ENCODE measurements around the gene RGS9.
"Not testable (repeated sequence)": the region's sequence is repeated elsewhere in the genome, so short reads cannot be mapped to it uniquely, and the experiment has no call there.

RGS9 gene

GRCh38 chr17:65177901-65178300, 40.7 kb downstream of the RGS9 start:
- TF ChIP-seq, protein P1, sequence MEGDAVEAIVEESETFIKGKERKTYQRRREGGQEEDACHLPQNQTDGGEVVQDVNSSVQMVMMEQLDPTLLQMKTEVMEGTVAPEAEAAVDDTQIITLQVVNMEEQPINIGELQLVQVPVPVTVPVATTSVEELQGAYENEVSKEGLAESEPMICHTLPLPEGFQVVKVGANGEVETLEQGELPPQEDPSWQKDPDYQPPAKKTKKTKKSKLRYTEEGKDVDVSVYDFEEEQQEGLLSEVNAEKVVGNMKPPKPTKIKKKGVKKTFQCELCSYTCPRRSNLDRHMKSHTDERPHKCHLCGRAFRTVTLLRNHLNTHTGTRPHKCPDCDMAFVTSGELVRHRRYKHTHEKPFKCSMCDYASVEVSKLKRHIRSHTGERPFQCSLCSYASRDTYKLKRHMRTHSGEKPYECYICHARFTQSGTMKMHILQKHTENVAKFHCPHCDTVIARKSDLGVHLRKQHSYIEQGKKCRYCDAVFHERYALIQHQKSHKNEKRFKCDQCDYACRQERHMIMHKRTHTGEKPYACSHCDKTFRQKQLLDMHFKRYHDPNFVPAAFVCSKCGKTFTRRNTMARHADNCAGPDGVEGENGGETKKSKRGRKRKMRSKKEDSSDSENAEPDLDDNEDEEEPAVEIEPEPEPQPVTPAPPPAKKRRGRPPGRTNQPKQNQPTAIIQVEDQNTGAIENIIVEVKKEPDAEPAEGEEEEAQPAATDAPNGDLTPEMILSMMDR (IDR thresholded peaks at IDR 0.05; ENCODE audit: extremely low read depth, insufficient read depth, missing control alignments), result no peak
- no peak for DNase-seq (ENCODE audit: low spot score)
- in situ Hi-C loops (cut with MboI; ENCODE audit: low pct_unique_long_range_greater_than_20kb, low sequenced_read_pairs, unreplicated experiment), result loop anchor here (25.0 kb wide), 1 partner anchor 216 kb away; no protein-coding TSS in a partner anchor

DNA sequence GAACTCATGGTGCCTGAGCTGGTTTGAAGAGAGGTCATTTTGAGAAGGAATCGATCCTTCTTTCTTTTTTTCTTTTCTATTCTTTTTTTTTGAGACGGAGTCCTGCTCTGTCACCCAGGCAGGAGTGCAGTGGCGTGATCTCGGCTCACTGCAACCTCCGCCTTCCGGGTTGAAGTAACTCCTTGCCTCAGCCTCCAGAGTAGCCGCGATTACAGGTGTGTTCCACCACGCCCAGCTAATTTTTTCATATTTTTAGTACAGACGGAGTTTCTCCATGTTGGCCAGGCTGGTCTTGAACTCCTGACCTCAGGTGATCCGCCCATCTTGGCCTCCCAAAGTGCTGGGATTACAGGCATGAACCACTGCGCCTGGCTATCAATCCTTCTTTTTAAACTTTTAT, 43.1 kb downstream of the RGS9 start:
- DNase-seq (ENCODE audit: low spot score), result not testable (repeated sequence)
- in situ Hi-C loops (cut with MboI; ENCODE audit: low pct_unique_long_range_greater_than_20kb, low sequenced_read_pairs, unreplicated experiment), result loop anchor here (25.0 kb wide), 1 partner anchor 218 kb away; no protein-coding TSS in a partner anchor

DNA sequence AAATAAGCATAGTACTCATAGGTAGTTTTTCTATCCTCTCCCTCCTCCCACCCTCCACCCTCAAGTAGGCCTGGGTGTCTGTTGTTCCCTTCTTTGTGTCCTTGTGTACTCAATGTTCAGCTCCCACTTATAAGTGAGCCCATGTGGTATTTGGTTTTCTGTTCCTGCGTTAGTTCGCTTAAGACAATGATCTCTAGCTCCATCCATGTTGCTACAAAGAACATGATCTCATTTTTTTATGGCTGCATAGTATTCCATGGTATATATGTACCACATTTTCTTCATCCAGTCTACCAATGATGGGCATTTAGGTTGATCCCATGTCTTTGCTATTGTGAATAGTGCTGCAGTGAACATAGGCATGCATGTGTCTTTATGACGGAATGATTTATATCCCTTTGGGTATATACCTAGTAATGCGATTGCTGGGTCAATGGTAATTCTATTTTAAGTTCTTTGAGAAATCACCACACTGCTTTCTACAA, 43.6 kb downstream of the RGS9 start:
- in situ Hi-C loops (cut with MboI; ENCODE audit: low pct_unique_long_range_greater_than_20kb, low sequenced_read_pairs, unreplicated experiment), result loop anchor here (25.0 kb wide), 1 partner anchor 218 kb away; no protein-coding TSS in a partner anchor

GRCh38 chr17:65181237-65182061, 44.3 kb downstream of the RGS9 start:
- in situ Hi-C loops (cut with MboI; ENCODE audit: low pct_unique_long_range_greater_than_20kb, low sequenced_read_pairs, unreplicated experiment), result loop anchor here (25.0 kb wide), 1 partner anchor 219 kb away; no protein-coding TSS in a partner anchor
- TF ChIP-seq, protein P1 (IDR thresholded peaks at IDR 0.05; ENCODE audit: extremely low read depth, insufficient read depth, missing control alignments), result no peak
- DNase-seq (ENCODE audit: low spot score), result peak; percentile 76

More for the DNA sequence above, 43.6 kb downstream of the RGS9 start:
- not testable (repeated sequence) for DNase-seq (ENCODE audit: low spot score)

- TF ChIP-seq, protein P1 (IDR thresholded peaks at IDR 0.05; ENCODE audit: extremely low read depth, insufficient read depth, missing control alignments), result no peak
- in situ Hi-C loops (cut with MboI; ENCODE audit: low pct_unique_long_range_greater_than_20kb, low sequenced_read_pairs, unreplicated experiment), result loop anchor here (25.0 kb wide), 1 partner anchor 220 kb away; no protein-coding TSS in a partner anchor
- peak; percentile 30 for DNase-seq (ENCODE audit: low spot score)
These were observed 45.1 kb downstream of the RGS9 start for GRCh38 chr17:65182233-65182632.

DNA sequence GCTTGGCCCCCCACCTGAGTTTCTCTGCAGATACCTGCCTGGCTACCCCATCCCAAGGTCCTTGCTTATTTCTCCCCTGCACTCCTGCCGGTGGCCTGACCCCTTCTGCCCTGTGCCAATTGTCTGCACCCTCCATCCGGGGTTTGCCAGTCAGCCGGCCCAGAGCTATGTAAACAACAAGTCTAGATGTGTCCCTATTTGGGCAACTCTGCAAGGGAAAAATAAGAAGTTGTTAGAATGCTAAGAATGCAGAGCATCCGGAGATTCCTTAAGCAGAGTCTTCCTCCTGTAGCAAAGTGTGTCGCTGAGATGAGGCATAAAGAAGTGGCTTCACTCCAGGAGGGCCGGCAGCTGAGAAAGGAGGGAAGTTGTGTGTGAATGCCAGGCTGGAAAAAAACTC, 46.6 kb downstream of the RGS9 start:
- in situ Hi-C loops (cut with MboI; ENCODE audit: low pct_unique_long_range_greater_than_20kb, low sequenced_read_pairs, unreplicated experiment), result loop anchor here (25.0 kb wide), 1 partner anchor 221 kb away; no protein-coding TSS in a partner anchor
- TF ChIP-seq, protein P1 (IDR thresholded peaks at IDR 0.05; ENCODE audit: extremely low read depth, insufficient read depth, missing control alignments), result no peak
- DNase-seq (ENCODE audit: low spot score), result no peak

GRCh38 chr17:65184235-65184959, 47.2 kb downstream of the RGS9 start:
- TF ChIP-seq, protein P1 (IDR thresholded peaks at IDR 0.05; ENCODE audit: extremely low read depth, insufficient read depth, missing control alignments), result no peak
- in situ Hi-C loops (cut with MboI; ENCODE audit: low pct_unique_long_range_greater_than_20kb, low sequenced_read_pairs, unreplicated experiment), result loop anchor here (25.0 kb wide), 1 partner anchor 222 kb away; no protein-coding TSS in a partner anchor

More at GRCh38 chr17:65184235-65184959, 47.2 kb downstream of the RGS9 start:
- no peak for DNase-seq (ENCODE audit: low spot score)
